Endothelial cell of umbilical vein (primary cell): ENCODE measurements around the gene BIK. TPM values are rescaled to one million over a fixed set of nuclear protein-coding genes. Genes with fewer than 3 reads are reported as not detected.

Experiments
- BruUV-seq: library from RNA; stranded (reverse); fragments of 400-500 nt; replicated peaks from 2 replicates; lab custom pipeline; 2021; lab: Mats Ljungman, UMichigan
- CTCF ChIA-PET: fragments of 300-600, 350-600 bp; sonication (Branson Sonifier 250); formaldehyde crosslinking; loops from one replicate; lab custom pipeline; 2021; ENCODE audit warnings: antibody characterized with exemption, inconsistent platforms; lab: Charles Lee
- POLR2A ChIA-PET: fragments of 300-600, 350-600 bp; sonication (Branson Sonifier 250); formaldehyde crosslinking; loops from one replicate; lab custom pipeline; 2021; ENCODE audit warnings: antibody characterized with exemption, inconsistent platforms; lab: Charles Lee
- DNase-seq: peaks from one replicate; pipeline ENCODE4 v3.0.0-alpha.2; 2011; ENCODE audit warnings: low read depth, low spot score
- FAIRE-seq: peaks from 2 replicates; lab custom pipeline; 2011; peaks lifted over from hg19 to GRCh38; lab: Jason Lieb, UNC
- H2AFZ ChIP-seq: 2 replicates; pipeline ENCODE4 v1.6.0; 2012; ENCODE audit warnings: low read depth, low read length, control low read depth, inconsistent platforms
- H3K27ac ChIP-seq: 2 replicates; pipeline ENCODE4 v1.5.1; 2011; ENCODE audit warnings: low read depth, mild to moderate bottlenecking, control low read depth, low read length, moderate library complexity; ENCODE audit not compliant: insufficient read depth
- H3K27me3 ChIP-seq, 2 experiments: 2 replicates each; pipeline versions ENCODE4 v1.6.0 to v1.6.1; 2011; ENCODE audit warnings: low read length in 2 of 2, mixed read lengths in 1 of 2; ENCODE audit not compliant: control insufficient read depth in 2 of 2, insufficient read depth in 2 of 2
- H3K36me3 ChIP-seq, 2 experiments: 2 replicates in 1 of 2; 3 replicates in 1 of 2; pipeline ENCODE4 v1.5.1; 2011; ENCODE audit warnings: low read length in 2 of 2, mild to moderate bottlenecking in 1 of 2, moderate library complexity in 1 of 2; ENCODE audit not compliant: control insufficient read depth in 2 of 2, insufficient read depth in 2 of 2; ENCODE audit errors: extremely low read depth in 1 of 2
- H3K4me1 ChIP-seq: 3 replicates; pipeline ENCODE4 v1.5.1; 2011; ENCODE audit warnings: mild to moderate bottlenecking, low read length; ENCODE audit not compliant: control insufficient read depth, insufficient read depth; ENCODE audit errors: extremely low read depth
- H3K4me2 ChIP-seq: 2 replicates; pipeline ENCODE4 v1.6.1; 2011; ENCODE audit warnings: low read length, control low read depth, mixed read lengths; ENCODE audit not compliant: insufficient read depth
- H3K4me3 ChIP-seq, 3 experiments: fragments of 200-600 bp in 1 of 3; sonication (generic), shearing (Covaris generic) in 1 of 3; replicated peaks in 1 of 3; 2 replicates each; pipeline ENCODE4 v1.5.1; 2011 to 2016; ENCODE audit warnings: control low read depth in 3 of 3, low read length in 3 of 3, mild to moderate bottlenecking in 2 of 3, inconsistent platforms in 1 of 3, low read depth in 1 of 3, moderate library complexity in 1 of 3; ENCODE audit not compliant: insufficient read depth in 1 of 3
- H3K79me2 ChIP-seq: 2 replicates; pipeline ENCODE4 v1.6.0; 2012; ENCODE audit warnings: low read length, inconsistent platforms; ENCODE audit not compliant: control insufficient read depth, insufficient read depth
- H3K9ac ChIP-seq: replicated peaks from 2 replicates; pipeline ENCODE3; 2011; ENCODE audit warnings: low read length, control low read depth; ENCODE audit not compliant: insufficient read depth; ENCODE audit errors: extremely low read depth
- H3K9me1 ChIP-seq: replicated peaks from 3 replicates; pipeline ENCODE4 v1.6.0; 2011; ENCODE audit warnings: mild to moderate bottlenecking, low read length; ENCODE audit not compliant: control insufficient read depth, insufficient read depth; ENCODE audit errors: extremely low read depth
- H3K9me3 ChIP-seq: replicated peaks from 2 replicates; pipeline ENCODE4 v1.5.1; 2012; ENCODE audit warnings: low read length, inconsistent platforms; ENCODE audit not compliant: control insufficient read depth, insufficient read depth
- H4K20me1 ChIP-seq: replicated peaks from 2 replicates; pipeline ENCODE3; 2011; ENCODE audit warnings: mild to moderate bottlenecking, low read length; ENCODE audit not compliant: control insufficient read depth, insufficient read depth; ENCODE audit errors: extremely low read depth
- GATA2 ChIP-seq: IDR thresholded peaks from 2 replicates; pipeline ENCODE4 v1.7.0; 2011; ENCODE audit warnings: low read depth, mild to moderate bottlenecking, moderate library complexity, mixed read lengths, low read length; ENCODE audit not compliant: insufficient read length, insufficient read depth
- JUN ChIP-seq: IDR thresholded peaks from 2 replicates; pipeline ENCODE4 v1.6.1; 2011; ENCODE audit warnings: borderline replicate concordance, low read depth; ENCODE audit not compliant: insufficient read length, insufficient read depth
- POLR2A ChIP-seq: IDR thresholded peaks from 2 replicates; pipeline ENCODE4 v1.6.1; 2012; ENCODE audit warnings: low read depth, mild to moderate bottlenecking, control low read depth, low read length
- POLR2AphosphoS5 ChIP-seq: IDR thresholded peaks from 2 replicates; pipeline ENCODE4 v1.6.1; 2012; ENCODE audit warnings: low read depth, mild to moderate bottlenecking, control low read depth, low read length, moderate library complexity; ENCODE audit not compliant: insufficient read depth
- dilution Hi-C: fragments of 300-500 bp; cut with MboI; formaldehyde crosslinking; loops from one replicate; pipeline ENCODE4 v1.15.0; 2019; ENCODE audit warnings: low sequenced_read_pairs; ENCODE audit not compliant: extremely low pct_ligation_motif_present
- intact Hi-C: fragments of 100-400 bp; cut with micrococcal nuclease; formaldehyde crosslinking; loops from one replicate; pipeline ENCODE4 v1.10.0; 2022
- polyA plus RNA-seq, 4 experiments: library from polyadenylated mRNA; depleted of rRNA in 3 of 4; stranded (reverse) in 3 of 4; unstranded in 1 of 4; fragments of >200 nt; gene quantifications; 2 replicates each; pipeline versions ENCODE4 v1.2.1 to v1.2.3, GENCODE V29; 2011 to 2012; ENCODE audit warnings: missing spikeins in 1 of 4
- total RNA-seq: library from RNA; stranded (reverse); gene quantifications from 2 replicates; pipeline ENCODE4 v1.2.3, GENCODE V29; 2021
- TF ChIP-seq, protein P1 (sequence below): IDR thresholded peaks from 2 replicates; pipeline ENCODE4 v1.6.1; 2011; ENCODE audit not compliant: insufficient read depth, insufficient read length

The BIK gene
- total and polyA plus RNA-seq, 2 donors (not counting 3 experiments of a cell fraction or from before 2014, with no cell fraction given) = 0.49 to 0.95 TPM

- Histone ChIP-seq H4K20me1 (no peaks in the 10 kb centered on the region), H3K9me1 (no peaks in the 10 kb centered on the region), H2AFZ (no peak overlapping the region), H3K79me2 (no peaks in the 10 kb centered on the region), H3K27me3 (no peaks in the 10 kb centered on the region), H3K27ac (no peak overlapping the region), H3K4me2 (no peak overlapping the region), H3K36me3 (no peaks in the 10 kb centered on the region), H3K4me3 (no peak overlapping the region), H3K9ac (no peak overlapping the region), H3K4me1 (peaks cover 3% of the 10 kb centered on the region), H3K9me3 (no peaks in the 10 kb centered on the region)
- TF ChIP-seq POLR2AphosphoS5 = no peak
- no peak for TF ChIP-seq POLR2A
- TF ChIP-seq JUN = no peak
- TF ChIP-seq, protein P1, sequence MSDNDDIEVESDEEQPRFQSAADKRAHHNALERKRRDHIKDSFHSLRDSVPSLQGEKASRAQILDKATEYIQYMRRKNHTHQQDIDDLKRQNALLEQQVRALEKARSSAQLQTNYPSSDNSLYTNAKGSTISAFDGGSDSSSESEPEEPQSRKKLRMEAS = no peak
- no peak for FAIRE-seq
- dilution Hi-C loops (no loop called here), intact Hi-C loops (no loop called here)
- ChIA-PET POLR2A (no interaction called here), CTCF (interaction anchor here (0.8 to 1.6 kb wide), 3 partner anchors 9 to 11 kb away, joined by 3 to 11 read pairs (median 4); partner anchors contain the start of gene BIK)
- BruUV-seq = no TSS peak
- no peak for DNase-seq
Measured at GRCh38 chr22:43099095-43099494, 11.5 kb upstream of the BIK start.

- Histone ChIP-seq H3K4me3 (no peak overlapping the region), H2AFZ (no peak overlapping the region), H4K20me1 (no peaks in the 10 kb centered on the region), H3K9me1 (no peaks in the 10 kb centered on the region), H3K36me3 (no peaks in the 10 kb centered on the region), H3K9ac (no peak overlapping the region), H3K79me2 (no peaks in the 10 kb centered on the region), H3K27me3 (no peaks in the 10 kb centered on the region), H3K27ac (no peak overlapping the region), H3K4me2 (no peak overlapping the region), H3K4me1 (peaks cover 3% of the 10 kb centered on the region), H3K9me3 (no peaks in the 10 kb centered on the region)
- CTCF ChIA-PET = interaction anchor here (0.8 kb wide), 1 partner anchor 8 kb away, joined by 3 read pairs; no protein-coding TSS in a partner anchor
- intact Hi-C loops (no loop called here), dilution Hi-C loops (no loop called here)
- TF ChIP-seq POLR2AphosphoS5 = no peak
- no peak for TF ChIP-seq GATA2
- POLR2A ChIA-PET = no interaction called here
- no TSS peak for BruUV-seq
- FAIRE-seq (no peak), DNase-seq (no peak)
Measured at GRCh38 chr22:43100225-43100624, 10.3 kb upstream of the BIK start.
